Stimulated activated naive CD8-positive, alpha-beta T cell treated with anti-CD3 and anti-CD28 coated beads, Interleukin-15, amount 100 ng/mL, for 72 hours (primary cell): ENCODE results near the gene RPS2.

ENCODE experiments used
- ATAC-seq: fragments of 150-1000 bp; cut with Tn5 transposase; 2 replicates; pipeline ENCODE4 v1.10.0; 2021; ENCODE audit warnings: mild to moderate bottlenecking, moderate library complexity
- DNase-seq, 2 donors: peaks; one replicate each; pipeline ENCODE4 v3.0.0; 2021 to 2022
- H3K27ac Mint-ChIP-seq, 2 donors: one replicate each; pipeline ENCODE4 v1.8.0; 2022; ENCODE audit warnings: mild to moderate bottlenecking in 2 of 2, mixed read lengths in 2 of 2, moderate library complexity in 2 of 2
- H3K27me3 Mint-ChIP-seq: one replicate; pipeline ENCODE4 v1.8.0; 2022; ENCODE audit warnings: mixed read lengths
- H3K4me1 Mint-ChIP-seq: one replicate; pipeline ENCODE4 v1.8.0; 2022; ENCODE audit warnings: mild to moderate bottlenecking, mixed read lengths
- H3K4me3 Mint-ChIP-seq, 2 donors: one replicate each; pipeline ENCODE4 v1.8.0; 2022; ENCODE audit warnings: mild to moderate bottlenecking in 2 of 2, mixed read lengths in 2 of 2, moderate library complexity in 1 of 2
- H3K9me3 Mint-ChIP-seq, 2 donors: one replicate each; pipeline ENCODE4 v1.8.0; 2022; ENCODE audit warnings: mixed read lengths in 2 of 2

RPS2 gene

DNA sequence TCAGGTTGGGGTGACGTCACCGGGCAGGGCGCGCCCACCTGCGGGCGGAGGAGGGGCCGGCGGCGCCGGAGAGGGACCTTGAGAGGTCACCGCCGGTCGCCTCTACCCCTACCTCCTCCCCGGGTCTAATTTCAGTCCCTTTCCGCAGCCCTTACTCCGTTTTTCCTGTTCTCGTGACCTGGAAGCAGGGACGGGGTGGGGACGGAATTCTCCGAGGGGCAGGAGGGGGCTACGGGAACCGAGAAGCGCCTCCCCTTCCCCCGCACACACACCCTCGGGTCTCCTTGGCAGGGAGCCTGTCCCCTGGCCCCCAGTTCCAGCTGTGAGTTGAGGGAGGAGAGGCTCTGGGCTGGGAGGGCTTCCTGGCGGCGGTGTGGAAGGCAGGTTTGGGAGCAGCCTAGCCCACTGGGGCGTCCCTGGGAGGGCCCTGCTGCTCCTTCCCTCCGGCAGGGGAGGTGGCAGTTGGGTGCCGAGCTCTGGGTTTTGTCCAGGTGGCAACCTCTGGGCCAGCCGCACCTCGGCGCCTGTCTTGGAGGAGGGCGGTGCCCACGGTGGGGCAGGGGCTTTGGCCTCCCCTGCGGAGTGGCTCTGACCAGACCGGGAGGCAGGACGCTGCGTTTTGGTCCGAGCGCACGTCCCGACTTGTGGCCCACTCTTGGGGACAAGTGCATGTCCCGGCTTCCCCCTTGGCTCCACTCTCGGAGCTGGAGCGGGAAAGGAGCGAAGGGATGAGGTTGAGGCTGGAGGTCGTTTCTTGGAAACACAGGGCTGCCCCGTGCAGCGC, 25.9 kb upstream of the RPS2 start:
- Mint-ChIP-seq H3K9me3 (no peaks in the 10 kb centered on the region), H3K4me3 (peak overlapping the region; percentile 83 to 89), H3K27ac (peak overlapping the region; percentile 54 to 76), H3K4me1 (peaks cover 40% of the 10 kb centered on the region), H3K27me3 (peaks cover 27% of the 10 kb centered on the region)
- peak; percentile 18 for ATAC-seq
- peak; percentile 43 to 50 for DNase-seq

DNA sequence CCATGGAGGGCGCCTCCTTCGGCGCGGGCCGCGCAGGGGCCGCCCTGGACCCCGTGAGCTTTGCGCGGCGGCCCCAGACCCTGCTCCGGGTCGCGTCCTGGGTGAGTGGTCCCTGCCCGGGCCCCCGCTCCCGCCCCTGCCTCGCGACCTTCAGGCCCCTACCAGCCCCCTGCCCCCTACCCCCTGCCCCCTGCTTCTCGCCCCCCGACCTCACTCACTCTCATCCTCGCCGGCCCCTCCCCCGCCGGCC, 25.4 kb upstream of the RPS2 start:
- no peaks in the 10 kb centered on the region for H3K9me3 Mint-ChIP-seq
- peak overlapping the region; percentile 83 to 89 for H3K4me3 Mint-ChIP-seq
- ATAC-seq = no peak
- no peak overlapping the region for H3K27ac Mint-ChIP-seq
- H3K27me3 Mint-ChIP-seq = peaks cover 27% of the 10 kb centered on the region
- peaks cover 45% of the 10 kb centered on the region for H3K4me1 Mint-ChIP-seq
- no peak for DNase-seq

DNA sequence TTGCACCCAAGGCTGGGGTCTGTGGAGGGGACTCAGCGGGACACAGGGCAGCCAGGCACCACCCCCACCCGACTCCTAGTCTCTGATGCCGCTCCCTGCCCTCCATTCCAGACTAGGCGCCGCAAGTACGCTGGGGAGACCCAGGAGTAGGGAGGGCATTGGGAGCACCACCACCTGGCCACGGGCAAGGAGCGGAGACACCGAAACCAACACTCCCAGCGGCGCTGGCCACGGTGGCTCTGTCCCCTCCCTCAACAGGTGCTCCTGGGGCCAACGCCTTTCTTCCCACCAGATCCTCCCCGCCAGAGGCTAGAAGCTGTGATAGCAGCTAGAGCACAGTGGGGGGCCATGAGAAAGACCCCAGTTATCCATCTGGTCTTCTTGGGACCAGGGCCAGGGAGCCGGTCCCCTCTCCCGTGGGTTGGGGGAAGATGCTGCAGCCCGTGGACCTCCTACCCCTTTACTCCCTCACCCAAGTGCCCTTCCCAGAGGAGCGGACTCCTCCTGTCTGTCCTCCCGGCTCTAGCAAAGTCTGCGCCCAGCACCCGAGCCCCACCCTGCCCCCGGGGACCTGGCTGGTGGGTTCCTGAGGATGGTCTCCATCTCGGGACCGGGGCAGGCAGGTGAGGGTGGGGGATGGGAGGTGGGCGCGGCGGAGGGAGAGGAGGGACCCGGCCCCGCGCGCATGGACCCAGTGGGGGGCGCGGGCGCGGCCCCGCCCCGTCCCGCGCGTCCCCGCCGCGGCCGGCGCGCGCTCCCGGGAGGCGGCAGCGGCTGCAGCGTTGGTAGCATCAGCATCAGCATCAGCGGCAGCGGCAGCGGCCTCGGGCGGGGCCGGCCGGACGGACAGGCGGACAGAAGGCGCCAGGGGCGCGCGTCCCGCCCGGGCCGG, 24.8 kb upstream of the RPS2 start, which contains the start of gene SYNGR3:
Gene SYNGR3, plus strand, starts transcription at position 762 of the 892 bp plus-strand sequence. CDS start 133 bp downstream, outside the sequence.
- Mint-ChIP-seq H3K27ac (peak within 1 kb of the TSS in 1 of 2 donors; percentile 62), H3K9me3 (no peaks in the 10 kb centered on the region), H3K4me1 (peaks cover 51% of the 10 kb centered on the region), H3K4me3 (peak within 1 kb of the TSS; percentile 83 to 89), H3K27me3 (peaks cover 27% of the 10 kb centered on the region)
- DNase-seq = no peak
- ATAC-seq = no peak

- peaks cover 52% of the 10 kb centered on the region for H3K4me1 Mint-ChIP-seq
- no peak overlapping the region for H3K27ac Mint-ChIP-seq
- H3K27me3 Mint-ChIP-seq = peaks cover 44% of the 10 kb centered on the region
- DNase-seq (no peak), ATAC-seq (no peak)
- H3K9me3 Mint-ChIP-seq = no peaks in the 10 kb centered on the region
- no peak overlapping the region for H3K4me3 Mint-ChIP-seq
These were observed 22.6 kb upstream of the RPS2 start for GRCh38 chr16:1987198-1987597.

DNA sequence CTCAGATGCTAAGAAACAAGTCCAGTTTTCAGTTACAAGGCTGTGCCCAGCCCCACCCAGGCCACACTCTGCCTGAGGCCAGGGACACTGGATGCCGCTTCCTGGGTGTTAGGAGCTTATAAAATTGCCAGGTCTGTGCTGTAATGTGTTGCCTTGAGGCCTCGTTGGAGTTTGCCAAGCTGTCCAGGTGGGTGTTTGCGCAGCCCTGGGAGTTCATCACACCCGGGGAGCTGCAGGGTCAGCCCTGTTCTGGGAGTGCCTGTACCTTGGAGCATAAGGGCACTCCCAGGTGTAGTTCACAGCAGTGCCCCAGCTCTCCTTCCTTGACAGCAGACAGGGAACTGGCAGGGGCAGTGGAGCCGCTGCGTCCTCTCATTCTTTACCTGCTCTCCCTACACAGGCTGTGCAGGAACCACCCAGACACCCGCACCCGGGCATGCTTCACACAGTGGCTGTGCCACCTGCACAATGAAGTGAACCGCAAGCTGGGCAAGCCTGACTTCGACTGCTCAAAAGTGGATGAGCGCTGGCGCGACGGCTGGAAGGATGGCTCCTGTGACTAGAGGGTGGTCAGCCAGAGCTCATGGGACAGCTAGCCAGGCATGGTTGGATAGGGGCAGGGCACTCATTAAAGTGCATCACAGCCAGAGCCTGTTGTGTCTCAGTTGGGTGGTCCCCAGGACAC, 21.0 kb upstream of the RPS2 start:
- Mint-ChIP-seq H3K4me3 (peak overlapping the region; percentile 79 to 87), H3K9me3 (no peaks in the 10 kb centered on the region), H3K27ac (no peak overlapping the region)

DNA sequence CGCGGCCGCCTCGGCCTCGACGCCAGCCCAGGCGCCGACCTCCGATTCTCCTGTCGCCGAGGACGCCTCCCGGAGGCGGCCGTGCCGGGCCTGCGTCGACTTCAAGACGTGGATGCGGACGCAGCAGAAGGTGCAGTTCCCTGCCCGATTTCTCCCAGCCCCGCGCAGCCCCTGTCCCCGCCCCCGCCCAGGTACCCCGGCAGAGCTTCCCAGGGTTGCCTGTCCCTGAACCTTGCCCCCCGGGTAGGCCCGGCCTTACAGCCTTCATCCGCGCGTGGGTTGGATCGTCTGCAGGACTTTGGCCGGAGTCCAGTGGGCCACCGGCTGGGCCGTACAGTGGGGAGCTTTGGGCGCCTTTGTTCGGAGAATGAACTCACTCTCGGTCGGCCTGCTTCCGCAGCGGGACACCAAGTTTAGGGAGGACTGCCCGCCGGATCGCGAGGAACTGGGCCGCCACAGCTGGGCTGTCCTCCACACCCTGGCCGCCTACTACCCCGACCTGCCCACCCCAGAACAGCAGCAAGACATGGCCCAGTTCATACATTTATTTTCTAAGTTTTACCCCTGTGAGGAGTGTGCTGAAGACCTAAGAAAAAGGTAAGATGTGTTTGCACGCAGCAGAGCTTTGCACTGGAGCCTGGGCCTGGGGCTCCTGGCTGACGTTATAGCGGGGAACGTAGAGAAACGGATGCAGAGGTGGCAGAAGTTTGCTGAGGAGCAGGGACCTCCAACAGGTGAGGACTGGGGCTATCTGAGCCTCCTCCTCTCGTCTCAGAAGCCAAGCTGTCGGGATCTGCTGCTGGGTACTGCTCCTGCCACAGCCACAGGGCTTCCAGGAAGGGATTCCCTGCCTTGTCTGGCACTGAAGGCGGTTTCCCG, 20.0 kb upstream of the RPS2 start:
- DNase-seq = no peak
- no peaks in the 10 kb centered on the region for H3K9me3 Mint-ChIP-seq
- ATAC-seq = peak; percentile 32
- peak overlapping the region in 1 of 2 donors; percentile 57 for H3K27ac Mint-ChIP-seq
- peaks cover 61% of the 10 kb centered on the region for H3K4me1 Mint-ChIP-seq
- peak overlapping the region; percentile 79 to 87 for H3K4me3 Mint-ChIP-seq
- H3K27me3 Mint-ChIP-seq = peaks cover 62% of the 10 kb centered on the region

More for the DNA sequence above, 21.0 kb upstream of the RPS2 start:
- ATAC-seq (no peak), DNase-seq (no peak)
- peaks cover 56% of the 10 kb centered on the region for H3K4me1 Mint-ChIP-seq
- H3K27me3 Mint-ChIP-seq = peaks cover 58% of the 10 kb centered on the region

- Mint-ChIP-seq H3K4me3 (peak within 1 kb of the TSS; percentile 79 to 87), H3K9me3 (no peaks in the 10 kb centered on the region), H3K27me3 (peaks cover 56% of the 10 kb centered on the region), H3K4me1 (peaks cover 53% of the 10 kb centered on the region), H3K27ac (peak within 1 kb of the TSS; percentile 57 to 71)
- ATAC-seq = peak; percentile 84
- peak; percentile 82 to 84 for DNase-seq
These were observed 19.1 kb upstream of the RPS2 start, which contains the start of gene GFER for GRCh38 chr16:1983544-1984346. TSS of gene GFER (plus strand) at chr16:1984193. CDS start at chr16:1984219, 26 bp downstream.

DNA sequence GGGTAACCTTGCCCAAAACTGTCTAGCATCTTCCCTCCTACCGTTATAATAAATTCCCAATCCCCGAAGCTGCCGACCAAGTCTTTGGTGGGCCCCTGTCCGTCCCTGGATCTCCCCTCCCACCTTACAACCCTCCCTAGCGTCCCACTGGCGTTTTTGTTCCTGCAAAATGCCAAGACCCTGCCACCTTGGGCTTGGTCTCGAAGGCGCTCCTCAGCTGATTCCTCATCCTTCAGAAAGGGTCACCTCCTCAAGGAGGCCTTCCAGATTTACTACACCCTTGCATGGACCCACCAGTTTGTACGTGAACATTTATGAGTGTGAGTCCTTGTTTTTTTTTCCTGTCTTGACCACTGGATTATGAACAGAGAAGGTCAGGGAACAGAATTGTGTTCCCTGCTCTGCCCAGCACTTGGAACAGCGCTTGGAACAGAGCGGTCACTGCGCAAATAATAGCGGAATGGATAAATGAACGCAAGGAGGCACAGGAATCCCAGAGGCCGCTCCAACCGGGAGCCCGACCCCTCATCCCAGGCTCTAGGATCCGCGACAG, 18.4 kb upstream of the RPS2 start:
- H3K27me3 Mint-ChIP-seq = peaks cover 49% of the 10 kb centered on the region
- no peak for ATAC-seq
- peaks cover 53% of the 10 kb centered on the region for H3K4me1 Mint-ChIP-seq
- no peak for DNase-seq
- no peak overlapping the region for H3K27ac Mint-ChIP-seq
- H3K9me3 Mint-ChIP-seq = no peaks in the 10 kb centered on the region
- H3K4me3 Mint-ChIP-seq = peak overlapping the region; percentile 79 to 87

DNA sequence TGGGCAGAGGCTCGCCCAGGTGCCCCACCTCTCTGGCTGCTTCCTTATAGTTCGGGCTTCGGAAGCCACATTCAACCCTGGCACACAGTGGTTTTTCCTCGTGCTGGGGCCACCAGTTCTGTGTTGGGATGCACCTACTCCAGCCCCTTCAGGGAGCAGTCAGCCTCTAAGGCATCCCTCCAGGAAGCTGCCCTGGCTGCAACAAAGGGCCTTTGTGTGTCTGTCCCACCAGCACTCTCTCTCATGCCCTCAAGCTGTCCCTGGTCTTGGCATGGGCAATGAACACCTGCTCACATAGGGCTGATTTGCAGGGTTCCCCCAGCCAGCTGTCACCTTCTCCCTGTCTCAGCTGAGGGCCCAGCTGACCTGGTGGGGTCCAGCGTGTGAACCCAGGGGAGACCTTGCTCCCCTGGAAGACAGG, 17.4 kb upstream of the RPS2 start:
- peaks cover 53% of the 10 kb centered on the region for H3K4me1 Mint-ChIP-seq
- no peak for DNase-seq
- no peak for ATAC-seq
- H3K27ac Mint-ChIP-seq = no peak overlapping the region
- peaks cover 46% of the 10 kb centered on the region for H3K27me3 Mint-ChIP-seq
- H3K4me3 Mint-ChIP-seq = no peak overlapping the region
- H3K9me3 Mint-ChIP-seq = no peaks in the 10 kb centered on the region

- peaks cover 52% of the 10 kb centered on the region for H3K4me1 Mint-ChIP-seq
- DNase-seq = peak in 1 of 2 donors; percentile 44
- no peak within 1 kb of the TSS for H3K27ac Mint-ChIP-seq
- no peaks in the 10 kb centered on the region for H3K9me3 Mint-ChIP-seq
- peak; percentile 32 for ATAC-seq
- peak within 1 kb of the TSS in 1 of 2 donors; percentile 6 for H3K4me3 Mint-ChIP-seq
- H3K27me3 Mint-ChIP-seq = peaks cover 46% of the 10 kb centered on the region
These were observed 16.8 kb upstream of the RPS2 start, which contains the start of gene NOXO1 for GRCh38 chr16:1981398-1981836. TSS of gene NOXO1 (minus strand) at chr16:1981469. CDS start at chr16:1981179, 290 bp downstream.

DNA sequence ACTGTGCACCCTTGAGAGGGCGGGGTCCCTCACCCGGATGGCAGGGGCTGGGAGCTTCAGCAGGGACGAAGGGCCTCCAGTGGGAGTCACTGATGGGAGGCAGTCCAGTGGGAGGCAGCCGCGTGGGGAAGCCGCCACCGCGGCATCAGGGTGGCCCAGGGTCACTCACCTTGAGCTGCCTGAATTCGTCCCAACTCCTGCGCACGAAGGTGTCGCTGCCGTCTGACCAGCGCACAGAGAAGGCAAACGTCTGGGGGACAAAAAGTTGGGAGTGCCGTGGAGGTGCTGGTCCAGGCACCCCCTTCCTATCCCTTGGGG, 16.1 kb upstream of the RPS2 start:
- ATAC-seq (no peak), DNase-seq (no peak)
- H3K9me3 Mint-ChIP-seq = no peaks in the 10 kb centered on the region
- peaks cover 45% of the 10 kb centered on the region for H3K4me1 Mint-ChIP-seq
- no peak overlapping the region for H3K4me3 Mint-ChIP-seq
- H3K27ac Mint-ChIP-seq = no peak overlapping the region
- H3K27me3 Mint-ChIP-seq = peaks cover 46% of the 10 kb centered on the region

DNA sequence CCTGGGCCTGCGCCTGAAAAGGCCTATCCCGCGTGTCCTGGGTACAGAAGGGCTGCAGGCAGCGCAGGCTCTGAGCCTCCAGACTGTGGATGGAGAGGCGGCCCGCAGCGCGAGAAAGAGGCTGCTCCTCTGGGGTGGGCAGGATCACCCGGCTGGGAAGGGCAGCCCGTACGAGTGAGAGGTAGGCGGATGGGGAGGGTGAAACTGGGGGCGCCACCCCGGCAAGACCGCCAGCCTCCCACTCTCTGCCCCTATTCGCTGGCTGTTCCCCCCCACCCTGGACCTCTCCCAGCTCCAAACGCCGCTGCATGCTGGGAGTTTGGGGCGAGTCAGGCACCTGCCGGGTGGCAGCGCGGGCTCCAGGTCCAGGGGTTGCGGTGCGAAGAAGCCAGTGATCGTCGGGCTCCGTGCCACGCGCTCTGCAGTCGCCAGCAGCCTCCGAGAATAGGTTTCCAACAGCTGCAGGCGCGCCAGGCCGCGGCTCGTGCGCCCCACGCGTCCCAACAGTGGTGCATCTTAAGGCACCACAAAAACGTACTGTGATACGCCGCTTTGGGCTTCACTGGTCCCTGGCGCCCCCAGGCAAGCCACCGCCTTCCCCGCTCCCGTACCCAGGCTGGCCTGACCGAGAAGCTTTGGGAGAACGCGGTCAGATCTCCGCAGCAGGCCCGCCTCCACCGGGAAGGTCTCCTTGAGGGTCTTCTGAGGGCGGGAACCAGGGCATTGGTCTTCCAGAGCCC, 15.6 kb upstream of the RPS2 start:
- no peak overlapping the region for H3K4me3 Mint-ChIP-seq
- peaks cover 40% of the 10 kb centered on the region for H3K4me1 Mint-ChIP-seq
- peak overlapping the region in 1 of 2 donors; percentile 19 for H3K27ac Mint-ChIP-seq
- no peak for ATAC-seq
- DNase-seq = no peak
- no peaks in the 10 kb centered on the region for H3K9me3 Mint-ChIP-seq
- H3K27me3 Mint-ChIP-seq = peaks cover 46% of the 10 kb centered on the region
